HG03175 (cell line): Measurements from ENCODE around the gene HSD17B1.

Source experiments
- ATAC-seq: cut with Tn5 transposase; IDR thresholded peaks from one replicate; pipeline ENCODE4 v1.9.1; 2021; ENCODE audit warnings: mild to moderate bottlenecking, moderate library complexity; ENCODE audit not compliant: unreplicated experiment

The HSD17B1 gene

DNA sequence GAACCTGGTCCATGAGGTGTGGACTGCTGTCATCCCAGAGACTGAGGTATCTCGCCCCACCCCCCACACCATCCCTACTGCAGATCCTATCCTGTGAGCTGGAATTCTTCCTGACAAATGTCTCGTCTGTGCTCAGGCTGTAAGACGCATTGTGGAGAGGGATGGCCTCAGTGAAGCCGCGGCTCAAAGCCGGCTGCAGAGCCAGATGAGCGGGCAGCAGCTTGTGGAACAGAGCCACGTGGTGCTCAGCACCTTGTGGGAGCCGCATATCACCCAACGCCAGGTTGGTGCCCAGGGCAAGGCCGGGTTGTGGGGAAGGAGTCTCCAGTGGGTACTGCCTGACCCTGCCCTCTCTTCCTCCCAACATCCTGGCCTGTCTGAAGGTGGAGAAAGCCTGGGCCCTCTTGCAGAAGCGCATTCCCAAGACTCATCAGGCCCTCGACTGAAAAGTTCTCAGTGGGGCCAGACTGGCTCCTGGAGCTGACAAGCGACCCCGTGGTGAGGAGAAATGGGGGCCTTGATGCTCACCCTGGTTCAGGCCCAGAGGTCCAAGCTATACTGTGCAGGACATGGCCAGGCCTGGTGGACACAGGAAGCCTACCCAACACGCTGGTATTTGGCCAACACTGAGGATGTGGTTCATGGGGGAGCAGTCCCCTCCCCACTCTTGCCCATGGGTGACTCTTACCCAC, 12.9 kb downstream of the HSD17B1 start:
- ATAC-seq: no peak

DNA sequence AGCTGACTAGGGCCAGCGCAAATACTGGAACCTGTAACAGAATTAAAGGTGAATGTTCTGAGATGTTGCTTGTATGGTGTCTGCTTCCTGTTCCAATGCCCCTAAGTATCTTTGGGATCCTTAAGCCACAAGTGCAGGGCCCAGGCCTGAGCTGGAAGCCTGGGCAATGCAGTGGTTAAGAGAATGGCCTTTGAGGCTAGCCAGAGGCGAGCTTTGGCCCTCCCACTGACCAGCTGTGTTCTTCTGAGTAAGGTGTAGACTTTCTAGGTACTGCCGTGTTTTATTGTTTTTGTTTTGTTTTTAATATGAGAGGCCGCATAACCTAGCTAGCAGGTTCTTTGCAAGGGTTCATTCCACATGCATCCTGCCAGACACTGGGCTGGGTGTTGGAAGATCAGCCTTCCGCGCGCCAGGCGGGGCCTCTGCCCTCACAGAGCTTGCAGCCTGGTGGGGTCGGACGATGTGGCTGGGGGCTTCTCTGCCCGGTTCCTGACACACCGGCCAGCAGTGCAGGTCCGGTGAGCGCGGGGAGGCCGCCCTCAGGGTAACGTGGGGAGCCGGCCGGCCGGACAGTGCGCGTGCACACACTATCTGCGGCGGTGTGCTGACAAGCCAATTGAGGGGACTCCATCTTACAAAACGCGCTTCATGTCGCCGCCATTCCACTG, 13.6 kb downstream of the HSD17B1 start:
- ATAC-seq: no peak

DNA sequence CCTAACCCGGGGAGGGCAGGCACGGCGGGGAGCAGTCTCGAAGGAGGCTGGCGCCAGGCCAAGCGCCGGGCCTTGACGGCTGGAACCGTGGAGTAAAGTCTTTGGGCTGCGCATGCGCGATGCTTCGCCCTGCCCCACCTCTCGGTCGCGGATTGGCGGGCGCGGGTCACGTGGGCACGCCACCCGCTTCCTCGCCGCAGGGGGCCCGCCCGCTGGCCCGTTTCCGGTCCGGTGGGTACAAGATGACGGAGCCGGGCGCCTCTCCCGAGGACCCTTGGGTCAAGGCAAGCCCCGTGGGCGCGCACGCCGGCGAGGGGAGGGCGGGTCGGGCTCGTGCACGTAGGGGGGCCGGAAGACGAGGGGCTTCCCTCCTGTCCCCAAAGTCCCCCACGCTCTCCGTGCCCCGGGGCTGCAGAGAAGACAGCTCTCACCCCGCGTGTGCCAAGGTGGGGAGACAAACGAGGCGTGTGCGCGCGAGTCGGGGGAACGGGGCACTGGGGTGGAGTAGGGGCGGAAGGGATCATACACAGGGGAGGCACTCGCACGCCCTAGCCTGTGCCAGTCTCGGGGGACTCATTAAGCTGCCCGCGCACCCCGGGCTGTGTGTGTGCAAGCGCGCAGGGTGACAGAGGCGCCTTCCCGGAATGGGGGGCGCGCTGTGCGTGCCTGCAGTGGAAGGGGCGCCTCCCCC, 14.3 kb downstream of the HSD17B1 start, which contains the start of gene MLX:
TSS of gene MLX (plus strand) at position 218 of the 691 bp plus-strand sequence. CDS start at position 243, 25 bp downstream.
- peak; percentile 64 for ATAC-seq

DNA sequence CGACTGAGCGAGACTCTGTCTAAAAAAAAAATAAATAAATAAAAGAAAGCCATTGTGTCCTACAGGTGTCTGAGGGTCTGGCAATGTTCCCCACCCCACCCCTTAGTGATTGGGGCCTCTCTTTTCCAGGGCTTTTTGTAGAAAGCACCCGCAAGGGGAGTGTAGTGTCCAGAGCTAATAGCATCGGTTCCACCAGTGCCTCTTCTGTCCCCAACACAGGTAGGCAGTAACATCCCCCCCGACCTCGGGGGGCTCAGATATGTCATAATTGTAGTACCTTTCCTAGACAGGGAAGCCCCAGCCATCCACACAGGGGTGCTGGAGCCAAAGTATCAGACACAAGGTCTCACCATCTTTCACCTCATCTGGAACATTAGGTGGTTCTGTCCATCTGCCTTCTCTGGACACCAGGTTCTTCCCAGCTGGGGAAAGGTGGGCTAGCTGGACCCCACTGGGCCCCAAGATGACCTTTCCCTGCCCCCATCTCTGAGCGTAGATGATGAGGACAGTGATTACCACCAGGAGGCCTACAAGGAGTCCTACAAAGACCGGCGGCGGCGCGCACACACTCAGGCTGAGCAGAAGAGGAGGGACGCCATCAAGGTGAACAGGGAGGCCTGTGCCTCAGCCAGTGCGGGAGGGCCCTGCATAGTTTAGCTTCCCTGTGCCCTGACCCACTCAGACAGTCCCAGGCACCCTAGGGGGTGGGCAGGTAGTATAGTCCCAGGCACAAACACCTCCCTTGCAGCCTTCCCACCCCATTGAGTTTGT, 15.8 kb downstream of the HSD17B1 start:
- no peak for ATAC-seq

DNA sequence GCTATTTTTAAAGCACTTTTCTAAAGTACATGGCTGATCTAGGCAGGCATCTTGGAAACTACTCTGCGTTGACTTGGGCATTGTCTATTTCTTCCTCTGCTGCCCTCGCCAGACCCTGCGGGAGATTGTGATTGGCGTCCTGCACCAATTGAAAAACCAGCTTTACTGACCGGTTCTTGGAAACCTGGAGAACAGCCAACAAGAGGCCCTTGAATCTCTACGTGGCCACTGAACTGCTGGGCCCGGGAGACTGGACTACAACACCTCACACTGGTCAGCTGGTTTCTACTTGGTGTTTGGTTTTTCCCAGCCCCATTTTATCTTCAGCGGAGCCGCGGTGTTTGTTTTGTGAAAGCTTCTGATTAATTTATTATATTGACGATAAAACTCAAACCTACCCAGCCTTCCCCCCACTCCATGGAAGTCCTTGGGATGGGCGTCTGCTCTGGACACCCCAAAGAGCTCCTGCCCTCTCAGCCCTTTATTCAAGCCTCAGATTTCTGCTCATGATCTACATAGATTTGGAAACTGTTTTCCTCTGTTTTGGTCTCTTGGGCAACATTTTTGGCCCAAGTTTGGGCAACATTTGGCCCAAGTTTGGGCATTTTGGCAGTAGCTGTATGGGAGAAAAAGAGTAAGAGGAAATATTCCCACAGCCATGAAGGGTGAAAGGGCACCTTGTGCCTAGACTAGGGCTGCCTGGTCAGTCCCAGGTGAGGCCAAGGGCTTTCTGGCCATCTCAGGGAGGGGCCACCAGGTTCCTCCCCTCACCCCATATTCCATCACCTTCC, 18.9 kb downstream of the HSD17B1 start:
- no peak for ATAC-seq

DNA sequence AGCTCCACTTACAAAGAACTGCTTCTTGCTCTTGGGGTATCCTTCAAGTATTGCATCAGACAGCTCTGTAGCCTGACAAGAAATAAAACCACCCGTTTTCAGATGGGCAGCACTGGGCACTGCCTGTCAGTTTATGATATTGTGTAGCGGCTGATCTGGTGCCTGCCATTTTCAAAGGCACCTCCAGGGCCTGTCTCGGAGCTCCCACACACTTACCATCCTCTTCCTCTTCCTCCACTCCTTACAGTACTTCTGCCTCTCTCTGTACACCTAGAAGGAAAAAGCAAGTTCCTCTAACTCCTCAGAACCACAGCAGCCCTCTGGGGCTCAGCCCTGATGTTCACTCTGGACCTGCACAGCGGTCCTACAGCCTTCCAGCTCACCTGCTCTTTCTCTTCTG, 20.4 kb downstream of the HSD17B1 start:
- ATAC-seq: no peak

DNA sequence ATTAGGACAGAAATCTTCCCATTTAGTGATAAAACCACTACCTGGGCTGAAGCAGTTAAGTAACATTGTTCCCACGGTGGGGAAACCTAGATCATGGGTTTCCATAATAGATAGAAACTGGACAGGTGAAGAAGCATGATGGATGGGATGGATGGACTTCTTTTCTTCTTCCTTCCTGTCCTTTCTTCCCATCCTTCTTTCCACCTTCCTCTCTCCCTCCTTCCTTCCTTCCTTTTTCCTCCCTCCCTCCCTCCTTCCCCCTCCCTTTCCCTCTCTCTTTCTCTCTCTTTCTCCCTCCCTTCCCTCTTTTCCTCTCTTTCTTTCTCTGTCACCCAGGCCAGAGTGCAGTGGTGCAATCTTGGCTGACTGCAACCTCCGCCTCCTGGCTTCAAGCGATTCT, 21.7 kb downstream of the HSD17B1 start:
- ATAC-seq: no peak

DNA sequence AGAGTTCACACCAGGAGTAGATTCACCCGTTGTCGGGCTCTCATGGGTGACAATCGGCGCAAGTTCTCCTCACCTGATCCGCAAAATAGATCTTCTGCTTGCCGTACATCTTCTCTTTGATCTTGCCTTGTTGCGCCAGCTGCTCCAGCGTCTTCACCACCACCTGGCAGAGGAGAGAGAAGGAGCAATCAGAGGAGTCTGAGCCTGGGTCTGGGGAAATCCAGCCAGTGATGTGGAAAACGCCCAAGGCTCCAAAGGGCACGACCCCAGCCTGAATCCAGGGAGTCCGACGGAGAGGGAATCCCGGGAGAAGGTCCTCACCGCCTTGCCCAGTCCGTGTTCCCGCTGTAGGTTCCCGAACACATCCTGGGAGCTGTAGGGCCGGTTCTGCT, 24.4 kb downstream of the HSD17B1 start:
- no peak for ATAC-seq

DNA sequence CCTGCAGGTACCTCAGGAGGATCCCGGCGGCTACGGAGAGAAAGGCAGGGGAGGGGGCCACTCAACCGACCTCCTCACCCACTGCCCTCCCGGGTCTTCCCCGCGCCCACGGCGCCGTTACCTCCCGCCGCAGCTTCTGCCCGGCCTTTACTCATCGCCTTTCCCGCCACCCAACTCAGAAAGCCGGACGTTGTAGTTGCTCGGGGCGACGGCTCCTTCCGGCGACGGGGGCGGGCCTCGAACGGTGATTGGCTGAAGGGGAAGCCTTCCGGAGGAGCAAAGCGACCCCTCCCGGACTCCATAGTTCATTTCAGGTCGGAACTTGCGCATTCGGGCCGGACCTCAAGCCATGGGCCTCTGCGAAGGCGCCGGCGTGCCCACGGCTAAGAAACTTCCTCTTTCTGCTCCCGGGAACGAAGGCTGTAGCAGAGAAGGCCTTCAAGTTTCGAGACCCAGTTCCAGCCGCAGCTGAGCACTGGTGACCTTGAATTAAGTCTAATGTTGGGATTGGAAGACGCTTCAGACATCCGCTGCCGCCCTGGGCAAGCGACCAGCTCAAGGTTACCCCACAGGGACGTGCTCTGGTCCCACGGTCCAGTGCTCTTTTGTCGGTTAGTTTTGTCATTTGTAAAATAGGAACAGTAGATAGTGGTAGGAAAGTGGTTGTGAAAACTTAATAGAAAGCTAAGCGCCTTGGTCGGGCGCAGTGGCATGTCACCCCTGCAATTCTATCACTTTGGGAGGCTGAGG, 25.0 kb downstream of the HSD17B1 start, which contains the start of gene PSMC3IP:
TSS of gene PSMC3IP (minus strand) at position 198 of the 750 bp plus-strand sequence. CDS start at position 155, 43 bp downstream.
- peak; percentile 75 for ATAC-seq

DNA sequence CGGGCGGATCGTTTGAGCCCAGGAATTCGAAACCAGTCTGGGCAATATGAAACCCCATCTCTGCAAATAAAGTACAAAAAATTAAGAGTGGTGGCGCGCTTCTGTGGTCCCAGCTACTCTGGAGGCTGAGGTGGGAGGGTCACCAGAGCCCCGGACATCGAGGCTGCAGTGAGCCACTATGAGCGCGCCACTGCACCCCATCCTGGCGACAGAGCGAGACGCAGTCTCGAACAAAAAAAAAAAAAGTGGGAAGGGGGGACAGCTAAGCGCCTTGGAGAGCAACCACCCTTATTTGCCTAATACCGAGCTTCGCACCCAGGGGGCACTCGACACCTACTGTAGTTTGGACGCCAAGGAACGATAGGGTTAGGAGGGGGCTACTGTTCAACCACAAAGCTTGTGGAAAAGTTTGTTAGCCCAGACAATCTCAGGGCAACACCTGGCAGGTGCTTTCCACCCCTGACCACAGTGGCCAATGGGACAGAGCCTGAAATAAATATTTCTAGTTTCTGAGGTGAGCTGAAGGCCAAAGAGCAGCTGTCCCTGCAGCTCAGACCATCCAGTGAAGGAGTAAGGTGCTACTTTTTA, 25.7 kb downstream of the HSD17B1 start:
- ATAC-seq: peak; percentile 53

DNA sequence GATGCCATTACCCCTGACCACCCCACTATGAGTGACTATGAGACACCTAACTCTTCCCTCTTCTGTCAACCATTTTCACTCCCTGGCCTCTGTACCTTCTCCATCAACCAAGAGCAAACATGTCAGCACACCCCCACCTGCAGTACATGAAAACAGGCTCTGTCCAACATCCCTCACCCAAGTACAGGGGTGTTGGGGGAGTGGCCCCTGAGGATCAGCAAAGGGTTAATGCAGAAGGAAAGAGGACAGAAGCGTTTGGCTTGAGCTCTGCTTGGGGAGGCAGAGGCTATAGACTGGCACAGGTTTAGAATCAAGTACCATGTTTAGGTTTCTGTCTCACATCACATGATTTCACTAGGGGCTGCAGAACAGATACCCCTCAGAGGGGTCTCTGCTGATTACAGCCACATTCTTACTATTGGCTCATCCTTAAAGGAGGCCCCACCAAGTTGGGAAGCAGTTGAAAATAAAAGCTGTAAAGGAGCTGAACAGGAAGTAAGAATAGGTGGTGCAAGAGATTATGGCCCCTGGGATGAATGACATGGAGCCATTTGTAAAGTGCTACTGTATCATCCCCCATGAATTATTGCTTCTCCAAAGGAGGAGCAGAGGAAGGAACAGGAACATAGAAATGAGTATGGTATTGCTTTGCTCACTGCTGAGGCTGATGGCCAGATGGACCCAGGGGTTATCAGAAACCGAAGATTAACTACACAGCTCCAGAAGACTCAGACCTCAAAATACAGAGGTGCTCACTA, 27.2 kb downstream of the HSD17B1 start:
- no peak for ATAC-seq

DNA sequence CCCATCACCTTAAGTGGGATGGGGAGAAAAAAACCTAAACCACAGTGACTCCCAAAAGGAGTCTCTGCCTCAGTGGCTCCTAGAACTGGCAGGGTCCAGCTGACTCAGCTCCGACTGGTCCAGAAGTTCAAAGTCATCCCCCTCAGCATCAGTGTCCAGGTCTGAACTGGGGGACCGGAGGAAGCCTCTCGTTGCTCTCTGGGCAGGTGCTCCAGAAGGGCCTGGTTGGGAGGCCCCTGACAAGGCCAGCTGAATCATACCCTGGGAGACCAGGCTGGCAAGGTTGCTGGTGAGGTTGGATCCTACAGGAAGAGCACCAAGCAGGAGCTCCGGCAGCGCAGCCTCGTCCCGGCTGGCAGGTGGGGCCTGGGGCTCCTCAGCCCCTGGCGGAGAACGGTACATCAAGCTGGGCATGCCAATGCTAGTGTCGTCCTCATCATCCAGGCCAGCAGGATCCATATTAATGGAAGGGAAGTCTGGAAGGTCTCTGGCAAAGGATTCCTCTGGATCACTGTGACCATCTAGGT, 29.1 kb downstream of the HSD17B1 start:
- no peak for ATAC-seq

DNA sequence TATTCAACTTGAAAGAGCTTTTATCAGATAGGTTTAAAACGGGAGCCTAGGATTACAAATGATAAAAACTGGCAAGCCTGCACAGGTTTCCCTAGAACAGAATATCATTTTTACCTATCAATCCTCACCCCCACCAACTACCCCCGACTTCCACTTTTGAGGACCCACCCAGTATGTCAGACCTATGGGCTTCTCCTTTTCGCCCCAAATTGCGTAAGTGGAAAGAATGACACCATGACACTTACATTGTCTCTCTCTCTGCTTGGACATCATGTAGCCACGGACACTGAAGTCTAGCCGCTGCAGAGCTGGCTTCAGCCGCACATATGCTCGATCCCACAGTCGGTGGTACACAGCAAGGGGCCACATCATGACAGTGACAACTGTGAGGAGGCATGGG, 32.2 kb downstream of the HSD17B1 start:
- ATAC-seq: no peak

DNA sequence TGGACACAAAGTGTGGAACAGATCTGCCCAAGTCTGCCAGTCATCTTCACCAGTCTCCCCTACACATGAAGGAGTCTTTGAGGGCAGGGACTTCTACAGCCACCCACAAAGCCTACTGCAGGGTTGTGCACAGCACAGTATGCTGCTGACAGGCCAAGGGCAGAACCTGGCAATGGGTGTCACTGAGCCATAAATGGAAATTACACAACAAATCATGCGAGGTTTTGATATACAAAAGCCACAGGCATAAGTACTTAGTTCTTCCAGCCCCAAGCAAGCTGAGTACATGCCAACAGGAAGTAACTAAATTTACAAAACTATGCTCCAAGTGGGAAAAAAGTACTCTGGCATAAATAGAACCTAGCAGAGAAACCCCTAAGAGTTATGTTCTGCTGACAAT, 32.6 kb downstream of the HSD17B1 start:
- ATAC-seq: no peak

DNA sequence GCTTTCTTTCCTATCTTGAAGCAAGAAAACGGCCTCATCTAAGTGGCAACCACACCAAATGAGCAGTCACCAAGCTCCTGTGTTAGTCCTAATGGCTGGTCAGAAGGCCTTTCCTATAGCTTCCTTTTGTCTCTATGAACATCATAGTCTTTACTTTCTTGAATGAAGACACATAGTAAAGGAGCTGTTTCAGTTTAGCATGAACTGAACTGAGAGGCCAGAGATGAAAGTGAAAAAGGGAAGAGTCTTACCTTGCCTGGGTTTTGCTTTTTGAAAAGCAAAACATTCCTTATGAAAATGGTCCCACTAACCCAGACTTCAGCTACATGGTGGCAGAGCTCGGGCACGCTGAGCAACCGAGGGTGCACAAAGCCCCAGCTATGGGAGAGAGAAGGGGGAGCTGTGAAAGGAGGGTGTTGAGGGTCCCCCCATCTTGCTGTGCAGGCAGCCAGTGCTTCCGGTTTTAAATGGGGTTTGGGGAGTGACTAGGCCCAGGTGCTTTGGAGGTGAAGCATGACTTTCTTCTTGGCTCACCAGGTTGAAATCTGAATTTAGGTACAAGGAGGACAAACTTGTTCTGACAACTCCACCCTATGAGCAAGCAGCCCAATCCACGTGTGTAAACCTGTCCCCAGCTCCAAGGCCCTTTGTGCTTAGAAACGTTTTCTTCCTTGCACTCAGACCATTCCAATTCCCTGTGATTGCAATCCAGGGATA, 33.9 kb downstream of the HSD17B1 start:
- ATAC-seq: no peak

DNA sequence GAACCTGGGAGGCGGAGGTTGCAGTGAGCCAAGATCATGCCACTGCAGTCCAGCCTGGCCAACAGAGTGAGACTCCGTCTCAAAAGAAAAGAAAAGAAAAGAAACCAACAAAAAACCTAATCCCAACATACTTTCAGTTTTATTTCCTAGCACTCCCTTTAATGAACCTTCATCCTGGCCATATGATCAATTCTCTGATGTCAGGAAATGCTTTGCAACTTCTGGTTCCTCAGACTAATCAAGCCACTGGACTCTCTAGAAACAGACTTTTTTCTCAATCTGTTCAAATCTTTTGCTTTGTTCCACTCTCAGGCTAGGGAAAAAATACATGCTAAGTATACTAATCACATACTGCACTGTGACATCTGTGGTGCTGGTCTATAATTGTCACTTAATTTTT, 38.2 kb downstream of the HSD17B1 start:
- no peak for ATAC-seq

DNA sequence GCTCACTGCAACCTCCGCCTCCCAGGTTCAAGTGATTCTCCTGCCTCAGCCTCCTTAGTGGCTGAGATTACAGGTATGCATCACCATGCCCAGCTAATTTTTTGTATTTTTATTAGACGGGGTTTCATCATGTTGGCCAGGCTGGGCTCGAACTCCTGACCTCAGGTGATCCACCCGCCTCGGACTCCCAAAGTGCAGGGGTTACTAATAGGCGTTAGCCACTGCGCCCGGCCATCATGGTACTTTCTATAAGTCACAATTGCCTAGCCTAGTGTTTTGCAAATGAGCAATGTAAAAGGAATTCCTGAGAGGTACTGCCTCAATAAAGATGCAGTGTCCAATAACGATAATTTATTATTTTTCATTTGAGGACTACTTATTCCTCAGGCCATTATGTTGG, 38.7 kb downstream of the HSD17B1 start:
- ATAC-seq: no peak

DNA sequence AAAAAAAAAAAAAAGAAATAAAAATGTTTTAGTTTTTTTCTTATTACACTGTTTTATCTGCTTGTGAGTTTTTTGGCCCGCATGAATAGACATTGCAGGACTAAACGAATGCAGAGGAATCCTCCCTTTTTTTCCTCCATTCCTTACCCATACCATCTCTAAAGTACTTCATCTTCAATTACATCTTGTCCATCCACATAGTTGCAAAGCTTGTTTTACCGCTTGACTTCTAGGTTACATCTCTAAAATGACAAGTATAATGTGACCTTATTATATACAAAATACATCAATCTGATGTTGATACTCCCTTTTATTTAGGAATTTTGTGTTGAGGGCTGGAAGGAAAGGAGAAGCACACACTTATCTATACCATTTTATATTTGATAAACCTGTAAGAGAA, 43.7 kb downstream of the HSD17B1 start:
- ATAC-seq: no peak
